Stimulated activated CD4-positive, alpha-beta T cell treated with anti-CD3 and anti-CD28 coated beads, Interleukin-15, amount 100 ng/mL, for 24 hours (primary cell): ENCODE data around the gene ATP6V0E2.

Source experiments
- DNase-seq: peaks from one replicate; pipeline ENCODE4 v3.0.0-alpha.2; 2020

ATP6V0E2 gene

DNA sequence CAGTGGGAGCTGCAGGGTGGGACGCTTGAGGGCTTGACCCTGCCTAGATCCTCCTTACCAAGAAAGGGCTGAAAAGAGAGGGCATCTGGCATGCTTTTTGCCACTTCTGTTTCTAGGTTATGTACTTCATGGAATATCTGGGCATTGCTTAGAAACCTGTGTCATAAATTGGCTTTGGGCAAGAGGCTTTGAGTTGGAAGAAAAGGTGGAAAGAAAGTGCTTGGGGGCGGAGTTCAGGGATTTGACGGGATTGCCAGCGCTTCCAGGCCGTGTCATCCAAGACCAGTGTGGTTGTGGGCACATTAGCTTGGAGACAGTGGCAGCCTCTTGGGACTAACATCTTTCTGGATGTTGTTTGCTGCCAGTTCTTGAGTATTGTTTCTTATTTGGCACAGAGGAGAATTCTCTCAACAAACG lies 34.8 kb upstream of the ATP6V0E2 start:
- no peak for DNase-seq

DNA sequence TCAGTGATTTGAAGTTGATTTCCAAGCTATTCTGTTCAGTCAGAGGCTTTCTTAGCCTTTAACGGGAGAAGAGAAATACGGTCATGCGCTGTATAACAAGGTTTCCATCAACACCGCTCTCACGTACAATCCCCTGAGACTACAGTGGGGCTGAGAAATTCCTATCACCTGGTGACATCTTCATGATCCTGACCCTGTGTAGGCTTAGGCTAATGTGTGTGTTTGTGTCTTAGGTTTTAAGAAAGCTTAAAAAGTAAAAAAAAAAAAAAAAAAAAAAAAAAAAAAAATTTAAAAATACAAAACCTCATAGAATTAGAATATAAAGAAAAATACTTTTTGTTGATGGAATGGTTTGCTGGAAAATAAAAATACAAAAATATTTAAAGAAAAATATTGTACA lies 33.8 kb upstream of the ATP6V0E2 start:
- no peak for DNase-seq

DNA sequence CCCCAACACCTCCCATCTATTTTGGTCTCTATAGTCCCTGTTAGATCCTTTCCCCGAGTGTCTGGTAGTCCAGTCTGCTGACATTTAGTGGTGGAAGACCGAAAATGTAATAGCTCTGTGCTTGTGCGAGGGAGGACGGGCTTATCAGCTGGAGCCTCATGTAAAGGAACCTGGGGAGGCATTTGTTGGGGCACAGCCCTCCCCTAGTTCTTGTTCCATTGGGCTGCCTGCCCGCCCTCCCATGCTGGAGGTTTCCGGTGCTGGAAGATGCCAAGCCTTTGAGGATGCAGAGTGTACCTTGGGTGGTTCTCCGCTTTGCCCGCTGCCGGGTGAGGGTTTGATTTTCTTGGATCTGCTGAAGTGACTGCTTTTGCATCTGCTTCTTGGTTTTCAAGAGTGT lies 30.2 kb upstream of the ATP6V0E2 start:
- no peak for DNase-seq

DNA sequence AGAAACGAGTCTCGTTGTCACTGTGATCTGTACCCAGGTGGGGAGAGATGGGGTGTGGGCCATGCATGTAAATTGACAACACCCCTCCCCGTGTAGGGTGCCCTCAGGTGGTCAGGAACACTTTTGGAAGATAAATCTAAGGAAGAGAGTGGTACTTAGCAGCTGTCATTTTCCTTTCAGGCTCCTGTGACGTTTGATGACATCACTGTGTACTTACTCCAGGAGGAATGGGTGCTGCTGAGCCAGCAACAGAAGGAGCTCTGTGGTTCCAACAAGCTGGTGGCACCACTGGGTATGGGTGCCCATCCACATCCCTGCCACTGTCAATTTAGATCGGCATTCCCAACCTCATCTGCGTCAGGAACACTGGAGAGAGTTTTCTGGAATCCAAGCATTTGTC lies 29.3 kb upstream of the ATP6V0E2 start:
- no peak for DNase-seq

DNA sequence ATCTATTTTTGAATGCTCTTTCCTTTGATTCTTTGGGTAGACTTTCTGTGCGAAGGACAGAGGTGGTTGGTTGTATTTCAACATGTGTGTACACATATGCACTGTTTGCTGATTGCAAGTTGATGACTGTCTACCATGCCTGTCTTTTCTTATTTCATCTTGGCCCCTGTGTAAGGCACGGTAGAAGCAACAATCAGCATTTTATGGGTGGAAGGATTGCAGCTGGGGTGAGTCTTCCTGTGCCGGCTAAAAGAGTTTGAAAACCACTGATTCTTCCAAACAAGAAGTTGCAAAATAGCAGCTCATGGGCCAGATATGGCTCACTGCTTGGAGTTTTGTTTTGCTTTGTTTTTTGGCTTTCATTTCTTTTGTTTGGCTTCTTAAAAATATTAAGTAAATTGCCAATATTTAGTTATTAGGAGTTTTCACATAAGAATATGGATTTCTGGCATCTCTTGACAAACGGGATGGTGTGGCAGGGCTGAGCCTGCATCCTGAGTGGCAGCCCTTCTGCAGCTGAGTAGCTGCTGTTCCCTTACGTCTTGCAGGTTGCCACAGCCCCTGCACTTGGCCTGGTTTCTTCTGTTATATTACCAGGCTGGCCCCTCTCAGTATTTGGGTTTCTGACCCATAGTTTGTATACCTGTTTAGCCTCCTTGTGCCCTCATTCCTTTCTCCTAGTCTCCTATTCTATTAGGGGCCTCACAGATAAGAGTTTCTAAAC lies 28.4 kb upstream of the ATP6V0E2 start:
- DNase-seq = no peak

DNA sequence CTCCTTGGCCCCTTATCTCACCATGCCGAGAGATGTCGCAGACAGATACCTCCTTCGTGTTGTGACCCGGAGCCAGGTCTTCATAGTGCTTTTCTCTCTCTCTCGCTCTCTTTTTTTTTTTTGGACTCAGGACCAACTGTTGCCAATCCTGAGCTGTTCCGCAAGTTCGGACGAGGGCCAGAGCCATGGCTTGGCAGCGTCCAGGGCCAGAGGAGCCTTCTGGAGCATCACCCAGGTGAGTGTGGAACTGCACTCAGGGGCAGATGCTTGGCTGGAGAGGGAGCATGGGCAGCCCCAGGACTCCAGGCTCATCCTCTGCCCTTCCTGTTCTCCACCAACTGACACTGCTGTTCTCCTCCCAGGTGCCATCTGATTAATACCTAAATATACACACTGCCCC lies 27.7 kb upstream of the ATP6V0E2 start:
- no peak for DNase-seq

DNA sequence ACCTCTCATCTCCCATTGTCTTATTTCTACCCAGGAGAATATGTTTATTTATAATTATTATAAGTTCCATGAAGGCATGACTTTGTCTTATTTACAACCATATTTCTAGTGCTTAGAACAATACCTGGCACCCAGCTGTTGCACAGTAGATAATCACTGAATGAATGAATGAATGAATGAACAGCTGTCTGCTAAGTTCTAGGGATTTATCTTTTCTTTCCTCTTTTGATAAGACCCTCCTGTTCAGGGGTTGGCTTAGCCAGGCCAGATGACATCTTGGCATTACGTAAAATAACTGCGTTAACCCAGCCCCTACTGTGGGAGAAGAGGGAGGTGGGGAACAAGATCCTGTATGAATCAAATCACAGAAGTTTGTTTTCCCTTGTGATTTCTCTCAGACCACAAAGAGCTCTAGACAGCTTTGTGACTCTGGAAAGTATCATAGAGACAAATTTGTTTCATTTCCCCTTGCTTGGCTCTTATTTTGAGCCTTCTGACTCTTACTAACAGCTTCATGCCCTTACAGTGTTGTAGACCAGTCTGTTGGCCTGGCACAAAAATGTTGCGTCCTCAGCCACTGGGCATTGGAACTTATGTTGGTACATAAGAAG lies 27.2 kb upstream of the ATP6V0E2 start:
- DNase-seq = no peak

DNA sequence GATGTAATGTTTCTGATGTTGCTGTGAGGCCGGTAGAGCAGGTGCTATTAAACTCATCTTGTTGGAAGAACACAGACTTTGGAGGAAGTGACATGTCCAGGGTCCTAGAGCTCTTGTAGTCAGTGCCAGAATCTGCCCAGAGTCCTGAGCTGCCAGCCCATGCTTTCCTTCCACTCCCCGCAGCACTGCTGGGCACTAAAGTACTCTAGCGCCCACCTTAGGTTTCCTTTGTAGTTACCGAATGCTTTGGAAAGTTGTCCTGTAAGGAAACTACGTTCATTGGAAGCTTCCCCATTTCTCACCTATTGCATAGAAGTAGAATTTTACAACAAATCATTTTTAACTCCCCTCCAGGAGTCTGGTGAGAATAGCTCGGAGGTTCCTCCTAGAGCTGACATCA lies 24.6 kb upstream of the ATP6V0E2 start:
- DNase-seq = no peak

DNA sequence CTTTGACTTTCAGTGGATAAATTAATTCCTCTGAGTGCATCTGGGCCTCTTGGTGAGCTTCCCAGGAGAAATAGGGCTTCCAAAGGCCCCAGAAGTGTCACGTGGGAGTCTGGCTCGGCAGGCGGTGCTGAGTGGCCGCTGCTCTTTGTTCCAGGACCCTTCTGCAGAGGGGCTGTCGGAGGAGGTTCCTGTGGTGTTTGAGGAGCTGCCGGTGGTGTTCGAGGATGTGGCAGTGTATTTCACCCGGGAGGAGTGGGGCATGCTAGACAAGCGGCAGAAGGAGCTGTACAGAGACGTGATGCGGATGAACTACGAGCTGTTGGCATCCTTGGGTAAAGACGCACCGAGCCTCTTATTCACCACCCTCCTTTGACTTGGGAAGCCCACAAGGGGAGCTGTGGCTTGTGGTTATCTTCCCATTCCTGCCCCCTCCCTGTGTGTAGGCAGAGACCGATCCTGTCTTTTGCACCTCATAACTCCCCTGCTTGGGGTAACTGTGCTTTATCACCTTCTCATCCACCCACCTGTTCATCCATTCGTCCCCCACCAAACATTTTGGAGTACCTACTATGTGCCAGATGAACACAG lies 23.7 kb upstream of the ATP6V0E2 start:
- DNase-seq = no peak

DNA sequence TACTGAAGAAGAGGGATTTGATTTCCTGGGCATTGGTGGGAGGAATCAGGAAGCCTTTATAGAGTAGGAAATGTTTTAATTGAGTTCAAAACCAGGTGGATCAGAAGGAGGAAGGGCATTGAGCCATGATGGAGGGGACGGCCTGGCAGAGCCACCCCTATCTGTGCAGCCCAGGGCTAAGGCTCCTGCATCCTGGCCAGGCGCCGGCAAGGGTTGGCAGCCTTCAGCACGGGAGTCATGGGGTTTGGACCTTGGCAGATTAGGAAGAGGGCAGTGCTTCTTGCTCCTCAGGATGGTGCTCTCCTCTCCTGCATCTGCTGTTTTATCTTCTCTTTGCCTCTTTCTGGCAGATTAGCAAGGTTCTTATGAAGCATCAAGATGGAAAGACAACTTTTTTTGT lies 23.1 kb upstream of the ATP6V0E2 start:
- no peak for DNase-seq

DNA sequence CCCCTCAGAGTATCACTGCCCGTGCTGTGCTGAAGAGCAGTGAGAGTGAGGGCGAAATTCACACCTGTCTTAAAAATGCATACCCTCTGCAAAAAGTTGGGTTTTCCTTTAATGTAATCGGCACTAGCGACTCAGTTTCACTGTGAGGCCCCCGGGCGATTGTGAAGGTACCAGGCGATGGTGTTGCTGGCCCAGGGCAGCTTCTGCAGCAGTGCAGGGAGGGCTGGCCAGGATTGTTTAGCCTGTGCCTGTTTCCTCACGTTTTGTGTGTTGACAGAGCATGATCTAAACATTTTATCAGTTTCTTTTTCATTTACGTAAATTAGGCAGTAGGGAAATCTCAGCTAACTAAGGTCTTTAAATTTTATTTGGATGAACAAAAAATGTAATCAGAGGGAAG lies 22.3 kb upstream of the ATP6V0E2 start:
- no peak for DNase-seq

DNA sequence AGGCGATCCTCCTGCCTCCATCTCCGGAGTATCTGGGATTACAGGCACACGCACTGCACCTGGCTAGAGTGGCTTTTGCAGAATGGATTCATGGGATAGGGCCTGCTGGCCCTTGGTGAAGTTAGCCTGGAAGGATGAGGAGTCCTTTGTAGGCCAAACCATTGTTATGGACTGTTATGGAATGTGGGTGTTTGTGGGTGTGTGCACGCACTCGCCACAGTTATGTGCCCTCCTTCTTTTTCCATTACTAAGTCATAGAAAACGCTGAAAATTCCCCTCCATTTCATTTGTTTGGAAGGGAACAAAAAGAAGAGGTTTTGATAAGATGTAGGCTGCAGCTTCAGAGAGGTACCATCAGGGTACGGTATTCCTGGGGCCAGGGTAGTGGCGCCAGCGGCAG lies 20.6 kb upstream of the ATP6V0E2 start:
- no peak for DNase-seq

DNA sequence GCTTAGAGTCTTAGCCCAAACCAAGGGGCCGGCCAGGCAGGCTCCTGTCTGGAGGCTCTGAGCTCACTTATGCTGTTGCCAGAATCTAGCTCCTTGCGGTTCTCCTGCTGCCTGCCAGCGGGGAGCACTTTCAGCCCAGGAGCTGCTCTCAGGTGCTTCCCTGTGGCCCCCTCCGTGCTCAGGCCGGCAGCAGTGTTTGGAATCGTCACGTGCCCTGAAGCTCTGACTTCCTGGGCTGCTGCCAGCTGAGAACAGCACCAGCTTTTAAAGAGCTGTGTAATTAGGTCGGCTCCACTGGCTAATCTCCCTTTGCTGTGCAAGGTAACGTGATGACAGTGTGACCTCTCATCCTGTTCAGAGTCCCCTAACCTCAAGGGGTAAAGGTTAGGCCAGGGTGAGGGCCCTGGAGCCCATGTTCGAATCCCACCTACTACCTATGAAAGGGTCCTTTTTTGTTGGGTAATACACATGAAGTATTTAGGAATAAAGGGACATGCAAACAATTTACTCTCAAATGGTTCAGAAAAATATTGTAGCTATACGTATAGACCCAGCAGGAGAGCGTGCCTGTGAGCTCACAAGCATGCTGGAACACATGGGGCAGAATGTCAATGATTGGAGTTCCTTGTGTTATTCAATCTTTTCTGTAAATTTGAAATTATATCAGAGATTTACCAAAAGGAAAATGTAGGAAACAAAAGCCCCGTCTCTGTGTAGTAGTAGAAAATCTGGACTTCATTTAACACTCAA lies 19.0 kb upstream of the ATP6V0E2 start:
- no peak for DNase-seq

DNA sequence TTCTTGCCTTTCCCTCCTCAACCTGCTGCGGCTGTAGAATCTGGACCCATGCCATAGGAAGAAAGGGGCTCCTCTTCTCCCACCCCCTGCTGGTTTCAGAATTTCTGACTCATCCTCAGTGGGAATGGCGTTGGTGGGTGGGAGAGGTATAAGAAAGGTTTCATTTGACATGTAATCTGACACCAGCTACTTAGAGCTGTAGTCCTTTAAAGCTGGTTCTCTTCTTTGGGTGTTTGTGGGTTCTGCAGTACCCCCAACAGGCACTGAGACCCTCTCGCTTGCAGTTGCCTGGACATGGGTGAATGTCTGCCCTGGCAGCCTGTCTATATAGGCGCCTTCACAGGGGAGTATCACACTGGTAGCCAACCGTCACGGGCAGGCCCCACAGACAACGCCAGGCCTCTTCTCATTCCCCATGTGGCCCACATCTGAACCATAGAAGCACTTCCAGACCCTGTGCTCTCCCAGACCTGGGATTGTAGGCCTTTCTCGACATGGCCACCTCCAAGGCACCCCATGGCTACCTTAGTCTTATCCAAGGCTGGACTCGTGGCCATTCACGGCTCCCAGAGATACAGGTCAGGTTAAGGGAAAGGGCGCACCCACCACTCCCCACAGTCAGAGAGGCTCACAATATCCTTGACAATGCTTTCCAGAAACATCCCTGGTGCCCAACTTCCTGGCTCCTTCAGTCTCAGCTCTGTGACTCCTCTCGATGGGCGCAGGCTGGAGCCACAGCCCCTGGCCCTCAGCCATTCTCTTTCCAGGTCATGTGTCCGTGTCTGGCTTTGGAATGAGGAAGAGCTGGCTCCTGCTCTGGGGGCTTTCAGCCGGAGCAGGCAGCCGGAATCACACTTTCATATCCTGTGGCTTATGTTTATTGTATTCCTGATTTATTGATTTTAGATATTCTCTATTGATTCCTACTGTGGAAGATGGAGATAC lies 18.1 kb upstream of the ATP6V0E2 start:
- peak; percentile 47 for DNase-seq

DNA sequence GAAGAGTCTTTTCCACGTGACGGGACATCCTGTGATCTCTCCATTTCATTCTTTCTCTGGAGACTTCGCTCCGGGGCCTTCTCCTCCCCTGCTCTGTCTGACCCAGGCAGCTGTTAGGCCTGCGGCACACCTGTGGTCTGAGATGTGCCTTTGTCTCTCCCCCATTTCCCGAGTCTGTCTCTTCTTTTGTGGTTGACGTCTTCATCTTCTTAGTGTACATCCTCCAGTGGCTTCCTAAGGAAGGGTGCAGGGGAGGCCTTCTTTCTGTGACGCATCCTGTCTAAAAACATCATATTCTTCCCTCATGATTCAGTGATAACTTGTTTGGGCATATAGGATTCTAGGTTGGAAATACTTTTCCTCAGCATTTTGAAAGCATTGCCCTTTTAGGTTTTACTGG lies 17.2 kb upstream of the ATP6V0E2 start:
- DNase-seq = peak; percentile 56

DNA sequence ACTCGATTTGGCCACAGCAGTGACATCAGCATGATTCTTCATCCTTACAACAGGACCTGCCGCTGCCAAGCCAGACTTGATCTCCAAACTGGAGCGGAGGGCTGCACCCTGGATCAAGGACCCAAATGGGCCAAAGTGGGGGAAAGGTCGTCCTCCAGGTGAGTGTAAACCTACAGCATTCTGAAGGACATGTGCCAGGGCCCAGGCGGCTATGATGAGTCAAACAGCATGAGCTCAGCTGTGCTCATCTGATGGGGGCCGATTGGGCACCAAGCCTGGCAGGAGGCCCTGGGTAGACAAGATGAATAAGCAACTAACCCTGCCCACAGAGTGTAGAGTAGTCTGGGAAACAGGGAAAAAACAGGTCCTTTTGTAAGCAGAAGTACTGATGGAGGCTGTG lies 14.4 kb upstream of the ATP6V0E2 start:
- DNase-seq = no peak

DNA sequence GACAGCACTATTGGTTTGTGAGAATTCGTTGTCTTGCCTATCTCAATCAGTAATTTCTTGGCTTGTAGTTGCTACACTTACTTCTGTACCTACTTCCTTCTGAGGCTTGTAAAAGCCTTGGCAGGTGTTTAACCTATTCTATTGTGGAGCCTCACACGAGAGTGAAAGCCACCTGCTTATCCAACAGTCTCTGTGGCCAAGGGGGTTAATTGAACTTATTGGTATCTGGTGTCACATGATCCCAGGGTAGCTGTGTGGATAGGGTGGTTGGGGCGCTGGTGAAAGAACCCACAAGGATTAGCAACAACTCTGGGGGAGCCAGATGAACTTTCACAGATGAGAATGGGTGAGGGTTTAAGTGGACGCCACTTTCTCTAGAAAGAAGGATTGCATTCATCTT lies 13.9 kb upstream of the ATP6V0E2 start:
- no peak for DNase-seq

DNA sequence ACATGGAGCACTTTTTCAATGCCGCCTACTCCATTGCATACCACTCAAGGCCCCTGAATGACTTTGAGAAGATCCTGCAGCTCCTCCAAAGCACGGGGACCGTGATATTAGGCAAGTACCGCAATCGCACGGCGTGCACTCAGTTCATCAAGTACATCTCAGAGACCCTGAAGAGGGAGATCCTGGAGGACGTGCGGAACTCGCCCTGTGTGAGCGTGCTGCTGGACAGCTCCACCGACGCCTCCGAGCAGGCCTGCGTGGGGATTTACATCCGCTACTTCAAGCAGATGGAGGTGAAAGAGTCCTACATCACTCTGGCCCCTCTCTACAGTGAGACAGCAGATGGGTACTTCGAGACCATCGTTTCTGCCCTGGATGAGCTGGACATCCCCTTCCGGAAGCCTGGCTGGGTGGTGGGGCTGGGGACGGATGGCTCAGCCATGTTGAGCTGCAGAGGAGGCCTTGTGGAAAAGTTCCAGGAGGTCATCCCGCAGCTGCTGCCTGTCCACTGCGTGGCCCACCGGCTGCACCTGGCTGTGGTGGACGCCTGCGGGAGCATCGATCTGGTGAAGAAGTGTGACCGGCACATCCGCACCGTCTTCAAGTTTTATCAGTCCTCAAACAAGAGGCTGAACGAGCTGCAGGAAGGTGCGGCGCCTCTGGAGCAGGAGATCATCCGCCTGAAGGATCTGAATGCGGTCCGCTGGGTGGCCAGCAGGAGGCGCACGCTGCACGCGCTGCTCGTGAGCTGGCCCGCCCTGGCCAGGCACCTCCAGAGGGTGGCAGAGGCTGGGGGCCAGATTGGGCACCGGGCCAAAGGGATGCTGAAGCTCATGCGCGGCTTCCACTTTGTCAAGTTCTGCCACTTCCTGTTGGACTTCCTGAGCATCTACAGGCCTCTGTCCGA lies 12.7 kb upstream of the ATP6V0E2 start:
- DNase-seq = peak; percentile 41

DNA sequence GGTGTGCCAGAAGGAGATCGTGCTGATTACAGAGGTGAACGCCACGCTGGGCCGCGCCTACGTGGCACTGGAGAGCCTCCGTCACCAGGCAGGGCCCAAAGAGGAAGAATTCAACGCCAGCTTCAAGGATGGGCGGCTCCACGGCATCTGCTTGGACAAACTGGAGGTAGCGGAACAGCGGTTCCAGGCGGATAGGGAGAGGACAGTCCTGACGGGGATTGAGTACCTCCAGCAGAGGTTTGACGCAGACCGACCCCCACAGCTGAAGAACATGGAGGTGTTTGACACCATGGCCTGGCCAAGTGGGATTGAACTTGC lies 12.1 kb upstream of the ATP6V0E2 start:
- DNase-seq = no peak

DNA sequence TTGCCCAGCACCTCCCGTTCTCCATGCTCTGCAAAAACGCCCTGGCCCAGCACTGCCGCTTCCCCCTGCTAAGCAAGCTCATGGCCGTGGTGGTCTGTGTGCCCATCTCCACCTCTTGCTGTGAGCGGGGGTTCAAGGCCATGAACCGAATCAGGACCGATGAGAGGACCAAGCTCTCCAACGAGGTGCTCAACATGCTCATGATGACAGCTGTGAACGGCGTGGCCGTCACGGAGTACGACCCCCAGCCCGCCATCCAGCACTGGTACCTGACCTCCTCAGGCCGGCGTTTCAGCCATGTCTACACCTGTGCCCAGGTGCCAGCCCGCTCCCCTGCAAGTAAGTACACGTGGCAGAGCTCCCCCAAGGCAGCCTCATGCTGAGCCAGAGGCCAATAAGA lies 11.6 kb upstream of the ATP6V0E2 start:
- no peak for DNase-seq

DNA sequence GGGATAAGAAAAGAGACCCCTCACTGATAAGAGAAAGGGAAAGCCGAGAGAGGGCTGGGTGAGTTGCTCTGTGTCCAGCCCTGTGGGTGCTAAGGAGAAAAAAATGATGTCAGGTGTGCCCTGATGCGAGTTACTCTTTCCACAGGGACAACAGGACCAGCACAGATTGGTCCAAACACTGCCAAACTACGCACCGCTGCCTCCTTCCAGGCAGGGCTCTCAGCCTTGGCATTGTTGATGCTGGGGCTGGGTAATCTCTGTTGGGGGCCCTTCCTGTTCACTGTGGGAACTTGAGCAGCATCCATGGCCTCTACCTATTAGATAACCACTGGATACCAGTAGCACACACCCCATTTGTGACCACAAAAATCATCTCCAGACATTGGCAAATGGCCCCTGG lies 10.3 kb upstream of the ATP6V0E2 start:
- no peak for DNase-seq

DNA sequence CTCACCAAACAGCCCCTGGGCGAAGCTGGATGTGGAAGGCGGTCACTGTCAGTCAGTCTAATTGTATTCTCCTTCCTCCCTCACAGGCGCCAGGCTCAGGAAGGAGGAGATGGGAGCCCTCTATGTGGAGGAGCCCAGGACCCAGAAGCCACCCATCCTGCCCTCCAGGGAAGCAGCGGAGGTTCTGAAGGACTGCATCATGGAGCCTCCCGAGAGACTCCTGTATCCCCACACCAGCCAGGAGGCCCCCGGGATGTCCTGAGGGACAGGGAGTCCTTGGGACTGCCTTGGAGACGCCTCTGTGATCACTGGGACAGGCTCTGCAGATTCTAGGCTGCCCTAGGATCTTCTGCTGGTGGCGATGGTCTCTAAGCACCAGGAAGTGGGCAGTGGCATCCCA lies 9.7 kb upstream of the ATP6V0E2 start:
- no peak for DNase-seq
